RWPE1 (cell line): ENCODE measurements around the gene CLPTM1L.
"Not testable (repeated sequence)": the region's sequence is repeated elsewhere in the genome, so short reads cannot be mapped to it uniquely, and the experiment has no call there.

Experiments used
- CTCF ChIA-PET: fragments of 350-600 bp; sonication (Branson Sonifier 250); formaldehyde crosslinking; extraction: SDS; loops from one replicate; lab custom pipeline; 2021; lab: Yijun Ruan, JAX
- POLR2A ChIA-PET: fragments of 400-600 bp; formaldehyde crosslinking; extraction: SDS; loops from one replicate; lab custom pipeline; 2020; ENCODE audit warnings: antibody characterized with exemption; ENCODE audit not compliant: low non-redundant PET; lab: Yijun Ruan, JAX
- DNase-seq: peaks from one replicate; pipeline ENCODE4 v3.0.0; 2012; ENCODE audit warnings: low spot score
- H3K27ac ChIP-seq: fragments of 450-650 bp; 2 replicates; pipeline ENCODE4 v1.5.1; 2017
- TF ChIP-seq, protein P1 (sequence below): fragments of 450-650 bp; conservative IDR thresholded peaks from 2 replicates; pipeline ENCODE4 v1.5.1; 2017; ENCODE audit warnings: low read depth, mild to moderate bottlenecking

Gene CLPTM1L

DNA sequence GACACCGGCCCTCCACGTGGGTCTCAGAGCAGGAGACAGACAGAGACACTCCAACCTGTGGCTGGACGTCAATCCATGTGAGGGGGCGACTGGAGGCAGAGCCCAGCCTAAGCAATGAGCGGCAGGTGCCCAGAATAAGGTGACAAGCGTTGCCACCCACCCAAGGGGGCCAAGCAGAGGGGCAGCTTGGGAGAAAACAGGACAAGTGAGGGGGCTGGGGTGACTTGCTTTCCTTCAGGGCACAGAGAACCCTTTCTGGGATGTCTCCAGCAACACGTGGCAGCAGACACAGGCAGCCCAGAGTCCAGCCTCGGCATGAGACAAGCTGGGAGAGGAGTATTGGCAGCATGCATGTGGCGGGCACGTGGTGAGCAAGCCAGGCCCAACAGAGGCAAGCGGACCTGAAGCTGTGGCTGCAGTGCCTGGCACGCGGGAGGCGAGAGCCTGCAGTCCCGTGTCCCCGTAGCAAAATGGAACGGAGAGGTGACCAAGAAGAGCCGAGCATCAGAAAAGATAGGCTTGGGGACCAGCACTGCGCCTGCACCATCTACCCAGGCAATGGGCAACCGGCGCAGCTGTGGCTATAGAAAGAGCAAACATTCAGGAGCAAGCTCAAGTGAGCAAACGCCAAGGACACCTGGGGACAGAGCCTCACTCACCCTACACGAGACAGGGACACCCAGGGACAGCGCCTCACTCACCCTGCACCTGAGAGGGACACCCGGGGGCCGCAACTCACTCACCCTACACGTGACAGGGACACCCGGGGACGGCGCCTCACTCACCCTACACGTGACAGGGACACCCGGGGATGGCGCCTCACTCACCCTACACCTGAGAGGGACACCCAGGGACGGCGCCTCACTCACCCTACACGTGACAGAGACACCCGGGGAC lies 56.2 kb downstream of the CLPTM1L start:
- CTCF ChIA-PET: interaction anchor here (0.6 to 0.7 kb wide), 2 partner anchors 111 to 715 kb away, joined by 3 read pairs; no protein-coding TSS in a partner anchor
- DNase-seq: no peak
- TF ChIP-seq, protein P1, sequence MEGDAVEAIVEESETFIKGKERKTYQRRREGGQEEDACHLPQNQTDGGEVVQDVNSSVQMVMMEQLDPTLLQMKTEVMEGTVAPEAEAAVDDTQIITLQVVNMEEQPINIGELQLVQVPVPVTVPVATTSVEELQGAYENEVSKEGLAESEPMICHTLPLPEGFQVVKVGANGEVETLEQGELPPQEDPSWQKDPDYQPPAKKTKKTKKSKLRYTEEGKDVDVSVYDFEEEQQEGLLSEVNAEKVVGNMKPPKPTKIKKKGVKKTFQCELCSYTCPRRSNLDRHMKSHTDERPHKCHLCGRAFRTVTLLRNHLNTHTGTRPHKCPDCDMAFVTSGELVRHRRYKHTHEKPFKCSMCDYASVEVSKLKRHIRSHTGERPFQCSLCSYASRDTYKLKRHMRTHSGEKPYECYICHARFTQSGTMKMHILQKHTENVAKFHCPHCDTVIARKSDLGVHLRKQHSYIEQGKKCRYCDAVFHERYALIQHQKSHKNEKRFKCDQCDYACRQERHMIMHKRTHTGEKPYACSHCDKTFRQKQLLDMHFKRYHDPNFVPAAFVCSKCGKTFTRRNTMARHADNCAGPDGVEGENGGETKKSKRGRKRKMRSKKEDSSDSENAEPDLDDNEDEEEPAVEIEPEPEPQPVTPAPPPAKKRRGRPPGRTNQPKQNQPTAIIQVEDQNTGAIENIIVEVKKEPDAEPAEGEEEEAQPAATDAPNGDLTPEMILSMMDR: no peak
- no peak overlapping the region for H3K27ac ChIP-seq
- POLR2A ChIA-PET: no interaction called here

DNA sequence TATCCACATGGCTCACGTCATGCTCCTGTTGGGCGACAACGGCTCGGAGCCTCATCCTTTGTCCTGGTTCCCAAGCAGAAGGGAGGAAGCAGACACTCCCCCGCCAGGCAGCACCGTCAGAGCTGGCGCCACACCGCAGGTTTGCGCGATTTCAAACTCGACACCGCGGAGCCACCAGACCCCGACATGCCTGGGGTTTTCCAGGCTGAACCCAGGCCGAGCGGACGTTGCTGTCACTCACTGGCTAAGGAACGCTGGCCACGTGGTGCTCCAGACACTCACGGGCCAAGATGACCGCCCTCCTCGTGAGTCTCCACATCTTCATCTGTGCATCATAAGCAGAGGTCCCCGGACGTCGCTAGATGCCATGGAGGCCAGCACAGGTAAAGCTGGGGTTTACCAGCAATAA lies 59.0 kb downstream of the CLPTM1L start:
- no peak for DNase-seq
- no peak overlapping the region for H3K27ac ChIP-seq
- ChIA-PET POLR2A (no interaction called here), CTCF (no interaction called here)
- TF ChIP-seq, protein P1: no peak

DNA sequence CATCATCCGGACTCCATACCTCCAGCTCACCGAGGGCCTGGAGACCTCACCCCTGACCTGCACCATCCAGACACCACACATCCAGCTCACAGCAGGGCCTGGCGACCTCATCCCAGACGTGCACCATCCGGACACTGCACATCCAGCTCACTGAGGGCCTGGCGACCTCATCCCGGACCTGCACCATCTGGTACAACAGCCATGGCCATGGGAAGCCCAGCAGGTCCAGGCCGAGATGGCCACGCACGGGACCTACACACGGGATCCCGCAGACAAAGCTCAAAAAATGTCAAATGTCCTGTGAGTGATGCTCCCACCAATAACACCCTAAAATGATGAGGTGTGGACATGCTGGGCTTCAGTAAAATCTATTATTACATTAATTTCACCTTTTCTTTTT lies 59.8 kb downstream of the CLPTM1L start:
- ChIA-PET CTCF (interaction anchor here (0.7 to 1.2 kb wide), 2 partner anchors 77 to 153 kb away, joined by 3 to 8 read pairs; no protein-coding TSS in a partner anchor), POLR2A (no interaction called here)
- DNase-seq: no peak
- H3K27ac ChIP-seq: no peak overlapping the region
- TF ChIP-seq, protein P1: no peak

DNA sequence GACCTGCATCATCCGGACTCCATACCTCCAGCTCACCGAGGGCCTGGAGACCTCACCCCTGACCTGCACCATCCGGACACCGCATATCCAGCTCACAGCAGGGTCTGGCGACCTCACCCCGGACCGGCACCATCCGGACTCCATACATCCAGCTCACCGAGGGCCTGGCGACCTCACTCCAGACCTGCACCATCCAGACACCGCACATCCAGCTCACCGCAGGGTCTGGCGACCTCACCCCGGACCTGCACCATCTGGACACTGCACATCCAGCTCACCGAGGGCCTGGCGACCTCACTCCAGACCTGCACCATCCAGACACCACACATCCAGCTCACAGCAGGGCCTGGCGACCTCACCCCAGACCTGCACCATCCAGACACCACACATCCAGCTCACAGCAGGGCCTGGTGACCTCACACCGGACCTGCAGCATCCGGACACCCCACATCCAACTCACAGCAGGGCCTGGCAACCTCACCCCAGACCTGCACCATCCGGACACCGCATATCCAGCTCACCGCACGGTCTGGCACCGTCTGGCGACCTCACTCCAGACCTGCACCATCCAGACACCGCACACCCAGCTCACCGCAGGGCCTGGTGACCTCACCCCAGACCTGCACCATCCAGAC lies 60.4 kb downstream of the CLPTM1L start:
- ChIA-PET CTCF (interaction anchor here (0.7 to 1.2 kb wide), 2 partner anchors 76 to 153 kb away, joined by 3 to 8 read pairs; no protein-coding TSS in a partner anchor), POLR2A (interaction anchor here (0.7 kb wide), 1 partner anchor 64 kb away, joined by 5 read pairs; no protein-coding TSS in a partner anchor)

DNA sequence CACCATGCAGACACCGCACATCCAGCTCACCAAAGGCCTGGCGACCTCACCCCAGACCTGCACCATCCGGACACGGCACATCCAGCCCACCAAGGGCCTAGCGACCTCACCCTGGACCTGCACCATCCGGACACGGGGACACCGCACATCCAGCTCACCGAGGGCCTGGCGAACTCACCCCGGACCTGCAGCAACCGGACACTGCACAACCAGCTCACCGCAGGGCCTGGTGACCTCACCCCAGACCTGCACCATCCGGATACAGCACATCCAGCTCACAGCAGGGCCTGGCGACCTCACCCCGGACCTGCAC lies 61.2 kb downstream of the CLPTM1L start:
- POLR2A ChIA-PET: interaction anchor here (0.7 kb wide), 1 partner anchor 65 kb away, joined by 5 read pairs; no protein-coding TSS in a partner anchor
- CTCF ChIA-PET, H3K27ac ChIP-seq, DNase-seq: not testable (repeated sequence)

More for the DNA sequence above, 60.4 kb downstream of the CLPTM1L start:
- DNase-seq, H3K27ac ChIP-seq: not testable (repeated sequence)

DNA sequence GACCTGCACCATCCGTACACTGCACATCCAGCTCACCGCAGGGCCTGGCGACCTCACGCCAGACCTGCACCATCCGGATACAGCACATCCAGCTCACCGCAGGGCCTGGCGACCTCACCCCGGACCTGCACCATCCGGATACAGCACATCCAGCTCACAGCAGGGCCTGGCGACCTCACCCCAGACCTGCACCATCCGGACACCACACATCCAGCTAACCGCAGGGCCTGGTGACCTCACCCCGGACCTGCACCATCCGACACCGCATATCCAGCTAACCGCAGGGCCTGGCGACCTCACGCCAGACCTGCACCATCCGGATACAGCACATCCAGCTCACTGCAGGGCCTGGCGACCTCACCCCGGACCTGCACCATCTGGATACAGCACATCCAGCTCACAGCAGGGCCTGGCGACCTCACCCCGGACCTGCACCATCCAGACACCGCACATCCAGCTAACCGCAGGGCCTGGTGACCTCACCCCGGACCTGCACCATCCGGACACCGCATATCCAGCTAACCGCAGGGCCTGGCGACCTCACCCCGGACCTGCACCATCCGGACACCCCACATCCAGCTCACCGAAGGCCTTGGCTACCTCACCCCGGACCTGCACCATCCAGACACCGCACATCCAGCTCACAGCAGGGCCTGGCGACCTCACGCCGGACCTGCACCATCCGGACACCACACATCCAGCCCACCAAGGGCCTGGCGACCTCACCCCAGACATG lies 61.7 kb downstream of the CLPTM1L start:
- DNase-seq, POLR2A ChIA-PET, H3K27ac ChIP-seq, CTCF ChIA-PET: not testable (repeated sequence)

DNA sequence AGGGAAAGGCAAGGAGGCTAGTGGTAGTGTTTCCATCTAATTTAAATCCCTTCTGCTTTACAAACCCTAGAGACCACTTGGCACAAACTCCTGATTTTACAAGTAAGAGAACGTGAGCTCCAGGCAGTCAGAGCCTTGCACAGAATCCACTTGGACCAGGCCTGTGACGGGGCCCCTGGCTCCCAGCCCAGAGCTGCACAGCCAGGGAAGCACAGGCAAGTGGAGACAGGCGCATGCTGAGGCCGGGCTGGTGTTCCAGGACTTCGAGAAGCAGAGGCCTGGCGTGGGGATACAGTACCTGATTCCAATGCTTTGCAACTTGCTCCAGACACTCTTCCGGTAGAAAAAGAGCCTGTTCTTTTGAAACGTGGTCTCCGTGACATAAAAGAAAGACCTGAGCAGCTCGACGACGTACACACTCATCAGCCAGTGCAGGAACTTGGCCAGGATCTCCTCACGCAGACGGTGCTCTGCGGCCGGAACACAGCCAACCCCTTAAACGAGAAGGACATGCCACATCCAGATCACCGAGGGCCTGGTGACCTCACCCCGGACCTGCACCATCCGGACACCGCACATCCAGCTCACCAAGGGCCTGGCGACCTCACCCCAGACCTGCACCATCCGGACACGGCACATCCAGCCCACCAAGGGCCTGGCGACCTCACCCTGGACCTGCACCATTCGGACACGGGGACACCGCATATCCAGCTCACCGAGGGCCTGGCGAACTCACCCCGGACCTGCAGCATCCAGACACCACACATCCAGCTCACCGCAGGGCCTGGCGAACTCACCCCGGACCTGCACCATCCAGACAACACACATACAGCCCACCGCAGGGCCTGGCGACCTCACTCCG lies 62.5 kb downstream of the CLPTM1L start:
- peak; percentile 70 for DNase-seq
- H3K27ac ChIP-seq: peak overlapping the region; percentile 82
- TF ChIP-seq, protein P1: no peak
- ChIA-PET CTCF (interaction anchor here (0.6 to 0.7 kb wide), 2 partner anchors 16 to 43 kb away, joined by 3 to 4 read pairs; no protein-coding TSS in a partner anchor), POLR2A (no interaction called here)
